GM21717 (cell line): ENCODE results near the gene CNTN2.

Experiments used
- ATAC-seq: cut with Tn5 transposase; IDR thresholded peaks from one replicate; pipeline ENCODE4 v1.9.1; 2021; ENCODE audit warnings: mild to moderate bottlenecking, moderate library complexity; ENCODE audit not compliant: unreplicated experiment

CNTN2 gene

GRCh38 chr1:205069371-205070125 is 26.5 kb downstream of the CNTN2 start:
- no peak for ATAC-seq

- ATAC-seq = no peak
These were observed 28.0 kb downstream of the CNTN2 start for GRCh38 chr1:205071028-205071409.

- ATAC-seq = no peak
These were observed 28.8 kb downstream of the CNTN2 start for GRCh38 chr1:205071801-205072200.

- ATAC-seq = no peak
These were observed 29.3 kb downstream of the CNTN2 start for GRCh38 chr1:205072286-205072685.

- ATAC-seq = no peak
These were observed 29.9 kb downstream of the CNTN2 start for GRCh38 chr1:205072881-205073280.

- ATAC-seq = no peak
These were observed 30.5 kb downstream of the CNTN2 start for GRCh38 chr1:205073511-205073910.

GRCh38 chr1:205074084-205074483 is 31.1 kb downstream of the CNTN2 start:
- no peak for ATAC-seq

- ATAC-seq = no peak
These were observed 31.5 kb downstream of the CNTN2 start for GRCh38 chr1:205074513-205074912.

- ATAC-seq = no peak
These were observed 32.7 kb downstream of the CNTN2 start for GRCh38 chr1:205075642-205076155.

GRCh38 chr1:205076245-205076761 is 33.3 kb downstream of the CNTN2 start:
- no peak for ATAC-seq

GRCh38 chr1:205077158-205077933 is 34.3 kb downstream of the CNTN2 start:
- no peak for ATAC-seq

GRCh38 chr1:205077934-205078311 is 34.9 kb downstream of the CNTN2 start:
- ATAC-seq = no peak

- ATAC-seq = no peak
These were observed 39.4 kb downstream of the CNTN2 start for GRCh38 chr1:205082431-205082830.

GRCh38 chr1:205084360-205084759 is 41.3 kb downstream of the CNTN2 start, which contains the start of gene TMEM81:
TMEM81 (minus strand) TSS chr1:205084460; CDS start chr1:205084320, 140 bp downstream.
- ATAC-seq = no peak

- no peak for ATAC-seq
These were observed 45.3 kb downstream of the CNTN2 start for GRCh38 chr1:205088341-205088740.

- no peak for ATAC-seq
These were observed 48.2 kb downstream of the CNTN2 start for GRCh38 chr1:205091043-205091740.

- no peak for ATAC-seq
These were observed 52.4 kb downstream of the CNTN2 start for GRCh38 chr1:205095422-205095821.

- ATAC-seq = no peak
These were observed 55.2 kb downstream of the CNTN2 start for GRCh38 chr1:205098242-205098641.

- no peak for ATAC-seq
These were observed 59.4 kb downstream of the CNTN2 start for GRCh38 chr1:205102404-205102803.

GRCh38 chr1:205107327-205107726 is 64.3 kb downstream of the CNTN2 start:
- ATAC-seq = no peak

- no peak for ATAC-seq
These were observed 65.5 kb downstream of the CNTN2 start for GRCh38 chr1:205108464-205108863.
